HG02973 (cell line): ENCODE results near the gene BEX5.
"Not testable (repeated sequence)": the region's sequence is repeated elsewhere in the genome, so short reads cannot be mapped to it uniquely, and the experiment has no call there.

ENCODE experiments used
- ATAC-seq: cut with Tn5 transposase; IDR thresholded peaks from one replicate; pipeline ENCODE4 v1.9.1; 2021; ENCODE audit warnings: moderate library complexity; ENCODE audit not compliant: unreplicated experiment

The BEX5 gene

GRCh38 chrX:102155806-102156179, at the start of gene BEX5:
Gene BEX5, minus strand, starts transcription at chrX:102155977. Its CDS starts 1,712 bp downstream, at chrX:102154265.
- peak; percentile 96 for ATAC-seq

GRCh38 chrX:102185967-102186720, 30.4 kb upstream of the BEX5 start:
- no peak for ATAC-seq

GRCh38 chrX:102154900-102155805, 624 bp downstream of the BEX5 start:
- peak; percentile 34 for ATAC-seq

- no peak for ATAC-seq
Observed at GRCh38 chrX:102154218-102154860, 1.4 kb downstream of the BEX5 start.

- not testable (repeated sequence) for ATAC-seq
Observed at GRCh38 chrX:102142274-102142673, 13.5 kb downstream of the BEX5 start, which contains the start of gene TCEAL6. Gene TCEAL6, minus strand, starts transcription at chrX:102142481.

GRCh38 chrX:102141631-102142030, 14.1 kb downstream of the BEX5 start:
- ATAC-seq = not testable (repeated sequence)

- ATAC-seq = not testable (repeated sequence)
Observed at GRCh38 chrX:102140876-102141275, 14.9 kb downstream of the BEX5 start.

GRCh38 chrX:102138064-102138463, 17.7 kb downstream of the BEX5 start:
- no peak for ATAC-seq

- ATAC-seq = no peak
Observed at GRCh38 chrX:102129473-102129872, 26.3 kb downstream of the BEX5 start.

- no peak for ATAC-seq
Observed at GRCh38 chrX:102126863-102127262, 28.9 kb downstream of the BEX5 start.

- not testable (repeated sequence) for ATAC-seq
Observed at GRCh38 chrX:102126080-102126818, 29.5 kb downstream of the BEX5 start.

GRCh38 chrX:102125436-102125835, 30.3 kb downstream of the BEX5 start, which contains the start of gene TCEAL2:
Gene TCEAL2, plus strand, starts transcription at chrX:102125679. Its CDS starts 1,152 bp downstream, at chrX:102126831.
- not testable (repeated sequence) for ATAC-seq

- not testable (repeated sequence) for ATAC-seq
Observed at GRCh38 chrX:102125014-102125413, 30.8 kb downstream of the BEX5 start.

GRCh38 chrX:102115748-102116147, 40.0 kb downstream of the BEX5 start:
- ATAC-seq = no peak

GRCh38 chrX:102113367-102113766, 42.4 kb downstream of the BEX5 start:
- no peak for ATAC-seq
